Measurements from ENCODE around the gene SLC8A2. TPM values are rescaled to one million over a fixed set of nuclear protein-coding genes. Genes with fewer than 3 reads are reported as not detected.

SLC8A2 gene
- total and polyA plus RNA-seq, 2 of the 8 experiments (the other 6 are each of a cell fraction or from before 2014, with no cell fraction given): 7.3 to 12.4 TPM

GRCh38 chr19:47480658-47481057 is 9.0 kb upstream of the SLC8A2 start:
- Histone ChIP-seq H3K79me1 (ENCODE audit: low read depth, low read length) (no peaks in the 10 kb centered on the region), H3K79me2 (ENCODE audit: control insufficient read depth in 1 of 2, insufficient read depth in 2 of 2, low read length in 2 of 2) (no peaks in the 10 kb centered on the region), H2BK15ac (ENCODE audit: low read length) (no peak overlapping the region), H3K36me3 (ENCODE audit: control insufficient read depth in 2 of 4, insufficient read depth in 4 of 4, low read length in 3 of 4) (peaks cover 0 to 4% (median 0%) of the 10 kb centered on the region in 4 experiments; a peak in 2 of 8 replicates), H2BK5ac (ENCODE audit: low read depth, low read length) (no peak overlapping the region), H3K27ac (ENCODE audit: low read depth, low read length) (no peak overlapping the region), H3K23me2 (ENCODE audit: low read depth, low read length) (peaks cover 11% of the 10 kb centered on the region), H3K9me3 (ENCODE audit: insufficient read depth in 2 of 2, low read depth in 1 of 2, low read length in 1 of 2) (no peaks in the 10 kb centered on the region), H3K4me3 (ENCODE audit: extremely low read depth in 1 of 4, insufficient read depth in 2 of 4, low read depth in 3 of 4, low read length in 4 of 4) (peak overlapping the region in 3 of 4 experiments; percentile 37 to 72 (median 45); a peak in 4 of 8 replicates), H2AK5ac (ENCODE audit: low read depth, low read length) (no peak overlapping the region), H4K8ac (ENCODE audit: extremely low read depth, insufficient read depth, low read length) (no peak overlapping the region), H4K91ac (replicated peaks; ENCODE audit: insufficient read length, low read length) (no peak overlapping the region), H2BK20ac (ENCODE audit: low read length) (no peak overlapping the region), H3K27me3 (replicated peaks in 1 of 4; ENCODE audit: control insufficient read depth in 3 of 4, extremely low read depth in 1 of 4, insufficient read depth in 3 of 4, low read length in 3 of 4) (no peaks in the 10 kb centered on the region), H2AFZ (ENCODE audit: low read length) (no peak overlapping the region), H3K9ac (replicated peaks in 1 of 4; ENCODE audit: extremely low read depth in 1 of 4, low read depth in 3 of 4, low read length in 3 of 4) (no peak overlapping the region), H3K23ac (ENCODE audit: insufficient read length) (no peak overlapping the region), H3K18ac (ENCODE audit: extremely low read depth, low read length) (no peak overlapping the region; the same call in 1 of the 2 replicates), H3K4me2 (ENCODE audit: insufficient read depth in 1 of 2, low read depth in 2 of 2, low read length in 2 of 2) (peak overlapping the region; percentile 62 to 85), H4K5ac (ENCODE audit: insufficient read length, low read depth, low read length) (no peak overlapping the region), H2BK120ac (replicated peaks; ENCODE audit: low read depth, low read length) (no peak overlapping the region), H3K56ac (replicated peaks; ENCODE audit: insufficient read length, low read depth, low read length) (no peak overlapping the region), H4K20me1 (replicated peaks in 1 of 2; ENCODE audit: control insufficient read depth in 1 of 2, insufficient read depth in 2 of 2, low read length in 2 of 2) (peaks cover 0 to 2% of the 10 kb centered on the region in 2 experiments), H3K4me1 (replicated peaks in 1 of 4; ENCODE audit: control insufficient read depth in 3 of 4, insufficient read depth in 4 of 4, low read length in 3 of 4) (peaks cover 0 to 8% (median 3%) of the 10 kb centered on the region in 4 experiments; a peak in 2 of 7 replicates), H3K4ac (replicated peaks; ENCODE audit: insufficient read length, low read depth, low read length) (no peak overlapping the region), H3K14ac (ENCODE audit: insufficient read length) (no peak overlapping the region), H2BK12ac (ENCODE audit: low read depth, low read length) (no peak overlapping the region)
- POLR2A ChIA-PET (ENCODE audit: partially characterized antibody): interaction anchor here (1.0 to 2.9 kb wide), 6 partner anchors 9 to 52 kb away, joined by 3 to 11 read pairs (median 4); partner anchors contain the start of gene SLC8A2
- FAIRE-seq: no peak
- 79% methylated on average over 16 of the region's 16 CpGs; no CpG with 5 or more reads in 1 of the 2 experiments for WGBS, 2 experiments (ENCODE audit: extremely low coverage in 1 of 2, insufficient coverage in 1 of 2, insufficient read length in 1 of 2, insufficient replicate concordance in 2 of 2, low coverage in 1 of 2, low lambda C conversion rate in 2 of 2, missing lambda C conversion rate in 1 of 2)
- DNase-seq (ENCODE audit: low read depth in 1 of 2, low spot score in 2 of 2): no peak
- CTCF ChIA-PET (ENCODE audit: partially characterized antibody): interaction anchor here (0.6 to 11.5 kb wide), 6 partner anchors 11 to 227 kb away, joined by 3 to 80 read pairs (median 6); no protein-coding TSS in a partner anchor
- TF ChIP-seq RFX5 (IDR thresholded peaks at IDR 0.05; ENCODE audit: borderline replicate concordance, low read depth, low read length) (no peak), CEBPB (IDR thresholded peaks at IDR 0.05; ENCODE audit: low read depth, low read length) (no peak), TEAD4 (IDR thresholded peaks at IDR 0.05; ENCODE audit: low read depth, low read length) (no peak), SRF (IDR thresholded peaks at IDR 0.05; ENCODE audit: low read depth, low read length) (no peak), HDAC6 (IDR thresholded peaks at IDR 0.05; ENCODE audit: low read depth, low read length) (no peak), EZH2 (IDR thresholded peaks at IDR 0.05; ENCODE audit: low read depth, low read length, severe bottlenecking) (no peak), TAF7 (optimal IDR thresholded peaks at IDR 0.05; ENCODE audit: borderline replicate concordance, low read depth, low read length) (no peak), E2F6 (IDR thresholded peaks at IDR 0.05) (no peak), ASH2L (IDR thresholded peaks at IDR 0.05; ENCODE audit: low read length) (no peak), JUN (IDR thresholded peaks at IDR 0.05; ENCODE audit: low read depth, low read length) (no peak), GTF2F1 (IDR thresholded peaks at IDR 0.05; ENCODE audit: borderline replicate concordance, low read depth, low read length) (no peak)
- TF ChIP-seq, protein P1, sequence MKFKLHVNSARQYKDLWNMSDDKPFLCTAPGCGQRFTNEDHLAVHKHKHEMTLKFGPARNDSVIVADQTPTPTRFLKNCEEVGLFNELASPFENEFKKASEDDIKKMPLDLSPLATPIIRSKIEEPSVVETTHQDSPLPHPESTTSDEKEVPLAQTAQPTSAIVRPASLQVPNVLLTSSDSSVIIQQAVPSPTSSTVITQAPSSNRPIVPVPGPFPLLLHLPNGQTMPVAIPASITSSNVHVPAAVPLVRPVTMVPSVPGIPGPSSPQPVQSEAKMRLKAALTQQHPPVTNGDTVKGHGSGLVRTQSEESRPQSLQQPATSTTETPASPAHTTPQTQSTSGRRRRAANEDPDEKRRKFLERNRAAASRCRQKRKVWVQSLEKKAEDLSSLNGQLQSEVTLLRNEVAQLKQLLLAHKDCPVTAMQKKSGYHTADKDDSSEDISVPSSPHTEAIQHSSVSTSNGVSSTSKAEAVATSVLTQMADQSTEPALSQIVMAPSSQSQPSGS (IDR thresholded peaks at IDR 0.05; ENCODE audit: low read length): no peak
